ENCODE data around the gene FAM219A.
A peak's percentile ranks its signal among the peaks of the same experiment; 100 is the strongest.

The FAM219A gene

GRCh38 chr9:34403554-34404380 lies 54.6 kb downstream of the FAM219A start:
- peak; percentile 89 for TF ChIP-seq CTCF (IDR thresholded peaks at IDR 0.05; ENCODE audit: extremely low read depth, insufficient read depth, missing control alignments)
- DNase-seq (ENCODE audit: low spot score), result peak; percentile 58
- in situ Hi-C loops (cut with MboI; ENCODE audit: low pct_unique_long_range_greater_than_20kb, low sequenced_read_pairs, unreplicated experiment), result no loop called here

DNA sequence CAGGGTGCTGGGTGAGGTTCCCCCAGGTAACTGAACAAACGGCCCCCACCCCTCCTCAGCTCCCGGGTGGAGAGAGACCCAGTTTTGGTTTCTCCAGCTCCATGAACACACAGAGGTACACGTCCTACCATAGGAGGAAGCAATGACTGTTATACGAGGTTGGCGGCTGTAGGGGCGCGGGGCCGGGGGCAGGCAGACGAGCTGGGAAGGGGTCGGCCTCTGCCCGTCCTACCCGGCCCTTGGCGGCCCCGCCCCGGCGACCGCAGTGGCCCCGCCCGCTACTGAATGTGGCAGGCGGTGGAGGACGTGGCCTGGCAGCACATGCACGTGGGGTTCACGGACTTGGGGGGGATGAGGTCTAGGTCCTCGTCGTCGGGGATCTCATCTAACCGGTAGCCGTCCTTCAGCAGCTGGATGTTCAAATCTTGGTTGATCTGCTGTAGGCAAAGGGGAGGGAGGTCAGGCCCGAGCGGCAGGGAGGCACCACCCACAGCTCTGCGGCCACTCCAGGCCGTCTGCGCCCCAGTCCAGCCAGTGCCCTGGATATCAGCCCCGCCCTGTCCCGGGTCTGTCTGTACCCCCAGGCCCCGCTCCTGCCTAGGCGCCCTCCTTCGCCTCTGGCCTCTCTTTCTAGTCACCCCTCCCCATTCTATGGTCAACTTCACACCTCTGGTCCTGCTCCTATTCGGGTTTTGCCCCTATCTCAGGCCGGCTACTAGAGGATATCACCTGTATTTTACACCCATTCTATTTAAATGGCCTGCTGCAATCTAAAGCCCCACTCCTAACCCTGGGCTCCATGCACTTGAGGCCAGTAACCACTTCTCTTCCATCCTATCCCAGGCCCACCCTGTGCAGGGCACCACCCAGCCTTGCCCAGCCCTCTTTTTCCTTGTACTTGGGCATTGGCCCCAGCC lies 57.4 kb downstream of the FAM219A start:
- in situ Hi-C loops (cut with MboI; ENCODE audit: low pct_unique_long_range_greater_than_20kb, low sequenced_read_pairs, unreplicated experiment), result no loop called here
- no peak for TF ChIP-seq CTCF (IDR thresholded peaks at IDR 0.05; ENCODE audit: extremely low read depth, insufficient read depth, missing control alignments)
- DNase-seq (ENCODE audit: low spot score), result no peak

DNA sequence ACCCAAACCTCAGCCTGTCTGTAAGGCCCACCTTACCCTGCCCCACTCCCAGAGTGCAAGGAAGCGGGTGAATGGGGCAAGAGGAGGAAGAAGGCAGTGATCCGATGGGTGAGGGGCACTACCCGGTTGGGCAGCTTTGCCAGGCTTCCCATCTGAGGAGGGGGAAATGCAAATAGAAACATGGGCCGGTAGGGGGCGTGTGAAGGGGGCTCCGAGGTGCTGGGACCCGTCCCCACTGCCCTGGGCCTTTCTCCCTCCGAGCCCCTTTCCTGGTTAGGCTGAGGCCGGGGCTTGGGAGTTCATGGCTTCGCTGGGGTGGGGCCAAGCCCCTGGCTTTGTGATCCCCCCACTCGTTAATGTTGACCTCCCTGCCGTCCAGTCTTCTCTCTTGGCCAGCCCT lies 58.1 kb downstream of the FAM219A start:
- DNase-seq (ENCODE audit: low spot score), result no peak
- in situ Hi-C loops (cut with MboI; ENCODE audit: low pct_unique_long_range_greater_than_20kb, low sequenced_read_pairs, unreplicated experiment), result no loop called here
- no peak for TF ChIP-seq CTCF (IDR thresholded peaks at IDR 0.05; ENCODE audit: extremely low read depth, insufficient read depth, missing control alignments)

DNA sequence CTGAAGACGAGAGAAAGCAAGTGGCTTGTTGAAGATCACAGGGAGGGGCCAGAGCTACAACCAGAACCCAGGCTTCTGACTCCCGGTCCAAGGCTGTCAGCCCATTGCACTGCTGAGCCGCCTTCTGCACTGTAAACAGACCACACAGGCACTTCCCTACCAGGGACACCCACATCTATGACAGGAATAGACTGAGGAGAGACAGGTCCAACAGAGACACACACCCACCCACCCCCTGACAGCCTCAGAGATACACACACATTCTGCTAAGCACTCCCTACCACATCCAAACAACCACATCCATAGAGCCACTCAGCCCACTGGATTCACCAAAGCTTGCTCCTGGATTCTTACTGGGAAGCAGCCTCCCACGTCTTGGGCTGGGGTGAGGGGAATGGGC lies 58.6 kb downstream of the FAM219A start:
- in situ Hi-C loops (cut with MboI; ENCODE audit: low pct_unique_long_range_greater_than_20kb, low sequenced_read_pairs, unreplicated experiment), result no loop called here
- no peak for DNase-seq (ENCODE audit: low spot score)
- TF ChIP-seq CTCF (IDR thresholded peaks at IDR 0.05; ENCODE audit: extremely low read depth, insufficient read depth, missing control alignments), result no peak

GRCh38 chr9:34398875-34399274 lies 59.5 kb downstream of the FAM219A start:
- no peak for DNase-seq (ENCODE audit: low spot score)
- TF ChIP-seq CTCF (IDR thresholded peaks at IDR 0.05; ENCODE audit: extremely low read depth, insufficient read depth, missing control alignments), result no peak
- in situ Hi-C loops (cut with MboI; ENCODE audit: low pct_unique_long_range_greater_than_20kb, low sequenced_read_pairs, unreplicated experiment), result no loop called here

DNA sequence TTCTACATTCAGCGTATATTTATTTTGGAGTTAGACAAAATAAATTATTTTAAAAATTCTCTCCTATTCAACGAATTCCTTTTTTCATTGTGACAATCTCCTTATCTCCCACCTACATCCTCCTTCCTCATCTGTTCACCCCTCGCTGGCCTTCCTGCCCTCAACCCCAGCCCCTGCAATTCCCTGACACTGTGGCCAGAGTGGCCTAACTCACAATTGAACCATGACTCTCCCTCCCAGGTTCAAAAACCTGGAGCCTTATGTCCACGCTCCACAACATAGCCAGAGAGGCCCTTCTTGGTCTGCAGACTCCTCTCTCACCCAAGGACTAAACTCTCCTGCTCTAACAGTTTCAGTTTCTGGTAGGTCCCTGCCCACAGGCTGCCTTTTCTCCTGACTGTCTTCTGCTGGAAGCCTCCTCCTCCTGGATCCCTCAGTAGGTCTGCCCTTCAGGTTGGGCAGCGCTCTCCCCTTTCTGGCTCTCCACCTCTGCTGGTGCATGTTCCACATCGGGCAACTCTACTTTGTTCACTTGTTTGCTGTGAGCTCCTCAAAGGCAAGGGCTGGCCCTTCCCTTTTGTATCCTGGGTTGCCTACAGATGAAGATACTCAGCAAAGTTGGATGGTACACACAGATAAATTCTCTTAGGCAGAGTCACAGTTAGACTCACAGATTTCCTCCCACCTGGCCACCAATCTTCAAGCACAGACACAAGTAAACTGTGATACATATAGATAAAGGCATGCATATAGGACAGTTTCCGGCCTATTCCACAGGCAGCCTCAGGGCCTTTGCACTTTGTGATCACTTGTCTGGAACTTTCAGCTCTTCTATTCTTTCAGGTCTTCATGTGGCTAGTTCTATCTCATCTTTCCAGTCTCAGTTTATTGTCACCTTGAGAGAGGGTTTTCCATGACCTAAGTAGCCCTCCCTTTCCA lies 61.8 kb downstream of the FAM219A start:
- in situ Hi-C loops (cut with MboI; ENCODE audit: low pct_unique_long_range_greater_than_20kb, low sequenced_read_pairs, unreplicated experiment), result no loop called here
- no peak for DNase-seq (ENCODE audit: low spot score)
- no peak for TF ChIP-seq CTCF (IDR thresholded peaks at IDR 0.05; ENCODE audit: extremely low read depth, insufficient read depth, missing control alignments)

Measured in GM13977 (cell line).